Endometrial microvascular endothelial cells (primary cell): ENCODE data around the gene ADCY10. TPM values are rescaled to one million over a fixed set of nuclear protein-coding genes. Genes with fewer than 3 reads are reported as not detected.
"Not testable (repeated sequence)": the region's sequence is repeated elsewhere in the genome, so short reads cannot be mapped to it uniquely, and the experiment has no call there.

Experiments used
- in situ Hi-C: cut with HindIII; loops from 2 replicates; pipeline ENCODE4 v1.10.0; 2017; ENCODE audit warnings: low sequenced_read_pairs, low pct_unique_long_range_greater_than_20kb; ENCODE audit errors: inconsistent ontology term
- total RNA-seq: library from RNA; depleted of rRNA; stranded (reverse); fragments of >200 nt; gene quantifications from one replicate; pipeline ENCODE4 v1.2.3, GENCODE V29; 2015; ENCODE audit errors: inconsistent ontology term

ADCY10 gene
- total RNA-seq, 1 donor from 2014 or later = under 0.01 TPM

- in situ Hi-C loops = no loop called here
Observed at GRCh38 chr1:167825419-167826079, 88.4 kb downstream of the ADCY10 start.

DNA sequence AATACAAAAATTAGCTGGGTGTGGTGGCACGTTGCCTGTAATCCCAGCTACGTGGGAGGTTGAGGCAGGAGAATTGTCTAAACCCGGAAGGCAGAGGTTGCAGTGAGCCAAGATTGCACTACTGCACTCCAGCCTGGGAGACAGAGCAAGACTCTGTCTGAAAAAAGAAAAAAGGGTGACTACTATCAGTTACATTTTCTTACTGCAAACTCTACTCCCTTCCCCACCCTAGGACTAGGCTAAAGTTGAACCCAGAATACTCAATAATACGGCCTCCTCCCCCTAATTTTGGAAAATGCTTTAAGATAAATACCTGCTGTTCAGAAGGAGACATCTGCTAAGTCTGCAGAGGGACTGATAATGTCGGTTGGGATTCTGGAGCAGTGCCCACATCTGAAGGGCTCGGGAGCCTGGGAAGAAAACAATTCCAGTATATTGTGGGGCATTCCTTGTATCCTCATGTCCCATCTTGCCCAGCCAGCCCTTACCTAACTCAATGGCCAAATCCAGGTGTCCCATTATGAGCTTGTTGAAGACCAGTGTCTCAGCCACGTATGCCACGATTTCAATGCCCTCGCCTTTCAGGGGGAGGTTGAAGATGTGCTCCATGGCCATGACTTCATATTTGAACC lies 89.7 kb downstream of the ADCY10 start:
- in situ Hi-C loops = no loop called here

GRCh38 chr1:167821969-167822685 lies 91.8 kb downstream of the ADCY10 start:
- in situ Hi-C loops = no loop called here

GRCh38 chr1:167821356-167821685 lies 92.6 kb downstream of the ADCY10 start:
- in situ Hi-C loops = no loop called here

DNA sequence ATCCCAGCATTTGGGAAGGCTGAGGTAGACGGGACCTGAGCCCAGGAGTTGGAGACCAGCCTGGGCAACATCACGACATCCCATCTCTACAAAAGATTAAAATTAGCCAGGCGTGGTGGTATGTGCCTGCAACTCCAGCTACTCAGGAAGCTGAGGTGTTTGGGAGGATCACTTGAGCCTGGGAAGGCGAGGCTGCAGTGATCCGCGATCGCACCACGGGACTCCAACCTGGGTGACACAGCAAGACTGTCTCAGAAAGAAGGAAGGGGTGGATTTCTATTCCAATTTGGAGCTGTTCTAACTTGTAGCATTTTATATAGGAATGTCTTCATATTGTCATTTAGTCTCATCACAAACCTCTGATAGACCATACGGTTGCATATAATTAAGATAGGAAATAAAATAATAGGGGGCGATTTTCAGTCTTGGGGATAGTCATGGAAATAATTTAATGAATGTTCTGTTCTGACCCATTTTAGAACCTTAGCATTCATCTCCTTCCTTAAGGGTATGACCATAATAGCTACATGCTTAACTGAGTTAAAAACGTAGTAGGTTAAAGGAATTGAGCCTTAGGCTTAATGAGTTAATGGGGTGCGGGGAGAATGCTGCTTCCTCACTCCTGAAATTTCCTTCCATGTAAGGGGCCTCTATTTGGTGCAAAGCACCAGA lies 93.1 kb downstream of the ADCY10 start:
- in situ Hi-C loops = no loop called here

GRCh38 chr1:167819849-167820683 lies 93.9 kb downstream of the ADCY10 start:
- in situ Hi-C loops = no loop called here

GRCh38 chr1:167815650-167816049 lies 98.3 kb downstream of the ADCY10 start:
- in situ Hi-C loops = no loop called here

DNA sequence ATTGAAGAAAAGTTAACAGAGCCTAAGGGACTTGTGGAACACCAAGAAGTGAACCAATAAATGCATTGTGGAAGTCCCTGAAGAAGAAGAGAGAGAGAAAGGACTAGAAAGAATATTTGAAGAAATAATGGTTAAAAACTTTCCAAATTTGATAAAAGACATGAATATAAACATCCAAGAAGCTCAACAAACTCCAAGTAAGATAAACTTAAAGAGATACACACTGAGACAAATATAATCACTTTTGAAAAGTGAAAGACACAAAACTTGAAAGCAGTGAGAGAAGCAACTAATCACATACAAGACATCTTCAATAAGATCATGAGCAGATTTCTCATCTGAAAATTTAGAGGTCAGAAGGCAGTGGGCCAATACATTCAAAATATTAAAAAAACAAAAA lies 101.0 kb downstream of the ADCY10 start:
- in situ Hi-C loops = no loop called here

- in situ Hi-C loops = no loop called here
Observed at GRCh38 chr1:167808690-167809089, 105.2 kb downstream of the ADCY10 start.

GRCh38 chr1:167808104-167808503 lies 105.8 kb downstream of the ADCY10 start:
- in situ Hi-C loops = no loop called here

DNA sequence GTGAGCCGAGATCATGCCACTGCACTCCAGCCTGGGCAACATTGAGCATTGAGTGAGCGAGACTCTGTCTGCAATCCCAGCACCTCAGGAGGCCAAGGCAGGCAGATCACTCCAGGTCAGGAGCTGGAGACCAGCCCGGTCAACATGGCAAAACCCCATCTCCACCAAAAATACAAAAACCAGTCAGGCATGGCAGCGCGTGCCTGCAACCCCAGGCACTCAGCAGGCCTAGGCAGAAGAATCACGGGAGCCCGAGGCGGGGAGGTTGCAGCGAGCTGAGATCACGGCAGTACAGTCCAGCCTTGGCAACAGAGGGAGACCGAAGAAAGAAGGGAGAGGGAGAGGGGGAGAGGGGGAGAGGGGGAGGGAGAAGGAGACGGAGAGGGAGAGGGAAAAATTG lies 107.3 kb downstream of the ADCY10 start:
- in situ Hi-C loops = not testable (repeated sequence)

- in situ Hi-C loops = not testable (repeated sequence)
Observed at GRCh38 chr1:167806235-167806634, 107.7 kb downstream of the ADCY10 start.

GRCh38 chr1:167805041-167805556 lies 108.8 kb downstream of the ADCY10 start:
- in situ Hi-C loops = no loop called here

DNA sequence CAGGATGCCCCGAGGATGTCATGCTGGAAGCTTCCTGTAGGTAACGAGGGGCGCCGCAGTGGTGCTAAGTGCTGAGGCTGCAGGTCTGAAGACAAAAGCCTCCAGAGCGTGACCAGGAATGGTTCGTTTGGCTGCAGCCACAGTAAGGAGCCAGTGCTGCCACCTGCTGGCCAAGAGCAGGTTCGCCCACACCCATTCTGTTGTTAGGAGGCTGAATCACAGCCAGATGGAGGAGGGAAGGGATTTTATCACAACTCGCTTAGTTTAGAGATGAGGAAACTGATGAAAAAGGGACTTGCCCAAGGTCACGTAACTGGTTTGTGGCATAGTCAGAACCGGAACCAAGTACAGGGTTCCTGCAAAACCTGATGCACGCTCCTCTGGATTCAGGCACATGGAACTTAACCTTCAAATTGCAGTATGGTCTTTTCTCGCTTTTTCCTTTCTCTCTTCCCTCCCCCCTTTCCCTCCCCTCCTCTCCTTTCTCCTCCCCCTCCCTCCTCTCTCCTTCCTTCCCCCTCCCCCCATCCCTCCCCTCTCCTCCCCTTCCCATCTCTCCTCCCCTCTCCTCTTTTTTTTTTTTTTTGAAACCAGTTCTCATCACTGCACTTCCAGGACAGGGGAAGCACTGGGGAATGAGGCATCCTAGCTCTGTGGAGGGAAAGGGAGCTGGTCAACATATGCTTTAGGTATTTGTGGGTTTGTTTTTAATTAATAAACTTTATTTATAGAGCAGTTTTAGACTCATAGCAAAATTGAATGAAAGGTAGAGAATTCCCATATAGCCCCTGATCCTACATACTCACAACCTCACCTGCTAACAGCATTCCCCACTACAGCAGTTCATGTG lies 110.4 kb downstream of the ADCY10 start:
- in situ Hi-C loops = no loop called here

GRCh38 chr1:167802235-167802634 lies 111.7 kb downstream of the ADCY10 start:
- in situ Hi-C loops = no loop called here

DNA sequence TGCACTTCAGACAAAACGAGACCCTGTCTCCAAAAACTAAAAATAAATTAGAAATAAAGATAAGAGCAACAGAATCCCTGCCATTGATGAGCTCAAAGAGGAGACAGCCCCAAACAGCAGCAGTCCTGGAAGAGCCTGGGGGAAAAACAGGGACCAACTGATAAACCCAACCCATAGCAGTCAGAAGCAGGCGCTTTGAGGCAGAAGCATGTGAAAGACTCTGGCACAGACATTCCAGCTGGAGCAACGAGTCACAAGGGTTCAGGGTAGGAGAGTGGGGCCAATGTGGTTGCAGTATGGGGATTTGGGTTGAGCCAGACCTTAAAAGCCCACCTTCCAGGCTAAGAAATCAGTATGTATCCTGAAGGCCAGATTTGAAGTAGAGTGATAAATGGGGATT lies 113.7 kb downstream of the ADCY10 start:
- in situ Hi-C loops = no loop called here

DNA sequence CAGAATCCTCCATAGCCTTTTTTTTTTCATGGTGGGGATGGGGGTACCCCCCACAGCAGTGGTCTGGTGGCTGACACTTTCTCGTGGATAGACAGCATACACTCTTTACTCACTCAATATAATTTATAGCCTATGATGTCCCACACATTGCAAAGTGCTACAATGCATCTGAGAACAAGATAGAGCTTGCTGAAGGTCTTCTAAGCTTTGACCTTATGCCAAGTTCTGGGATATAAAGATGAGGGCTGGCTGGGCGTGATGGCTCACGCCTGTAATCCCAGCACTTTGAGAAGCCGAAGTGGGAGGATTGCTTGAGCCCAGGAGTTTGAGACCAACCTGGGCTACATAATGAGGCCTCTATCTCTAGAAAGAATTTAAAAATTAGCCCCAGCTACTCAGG lies 114.2 kb downstream of the ADCY10 start:
- in situ Hi-C loops = no loop called here

GRCh38 chr1:167798952-167799351 lies 115.0 kb downstream of the ADCY10 start:
- in situ Hi-C loops = no loop called here
